GM18909 (cell line): ENCODE data around the gene SEC31A.
"Not testable (repeated sequence)": the region's sequence is repeated elsewhere in the genome, so short reads cannot be mapped to it uniquely, and the experiment has no call there.

ENCODE experiments used
- ATAC-seq: cut with Tn5 transposase; IDR thresholded peaks from one replicate; pipeline ENCODE4 v1.9.1; 2021; ENCODE audit warnings: mild to moderate bottlenecking; ENCODE audit not compliant: unreplicated experiment, poor library complexity

SEC31A gene

GRCh38 chr4:82893942-82894341 lies 3.0 kb upstream of the SEC31A start:
- no peak for ATAC-seq

DNA sequence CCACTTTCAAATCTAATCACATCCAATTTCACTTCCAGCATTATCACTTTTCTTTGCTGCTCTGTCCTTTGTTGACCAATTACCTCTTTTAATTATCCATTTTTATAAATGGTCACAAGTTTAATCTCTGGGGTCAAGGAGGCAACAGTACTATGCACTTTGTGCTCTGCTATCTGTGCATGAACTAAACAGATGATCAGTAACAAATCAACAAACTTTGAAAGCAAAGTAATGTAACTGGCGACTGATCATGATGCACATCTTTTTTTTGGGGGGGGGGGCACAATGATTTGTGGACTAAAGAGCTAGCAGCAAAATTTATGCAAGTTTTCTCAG lies 1.5 kb upstream of the SEC31A start:
- no peak for ATAC-seq

DNA sequence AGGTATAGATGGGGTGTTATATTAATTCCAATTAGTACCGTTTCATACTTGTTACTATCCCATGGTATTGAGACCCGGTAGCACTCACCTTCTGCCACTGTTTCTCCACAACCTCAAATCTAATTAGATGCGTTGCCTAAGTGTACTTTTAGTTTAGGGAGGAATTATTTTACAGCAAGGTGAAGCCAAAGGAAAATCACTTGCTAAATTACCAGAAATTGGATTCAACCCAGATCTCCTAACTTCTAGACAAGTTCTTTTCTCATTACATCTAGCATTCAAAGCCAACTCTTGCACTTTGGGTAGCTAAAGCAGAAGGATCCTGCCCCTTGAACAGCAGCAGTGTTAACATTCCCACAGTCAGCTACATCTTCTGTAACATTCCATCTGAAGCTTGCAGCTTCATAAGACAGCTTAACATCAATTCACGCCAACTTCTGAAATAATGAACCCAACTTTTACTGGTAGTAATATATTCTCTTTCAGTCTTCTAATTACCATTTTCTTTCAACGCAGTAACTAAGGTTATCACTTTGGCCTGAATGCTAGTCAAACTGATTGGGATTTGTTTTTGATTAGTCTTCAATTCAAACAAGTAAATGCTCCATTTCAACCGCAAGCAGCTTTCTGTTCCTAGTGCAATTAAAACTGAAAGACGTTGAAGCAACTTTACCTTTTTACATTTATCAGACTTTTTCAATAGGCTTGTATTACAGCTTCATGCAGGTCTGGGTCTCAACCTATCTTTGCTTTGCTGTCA lies 934 bp upstream of the SEC31A start:
- no peak for ATAC-seq

DNA sequence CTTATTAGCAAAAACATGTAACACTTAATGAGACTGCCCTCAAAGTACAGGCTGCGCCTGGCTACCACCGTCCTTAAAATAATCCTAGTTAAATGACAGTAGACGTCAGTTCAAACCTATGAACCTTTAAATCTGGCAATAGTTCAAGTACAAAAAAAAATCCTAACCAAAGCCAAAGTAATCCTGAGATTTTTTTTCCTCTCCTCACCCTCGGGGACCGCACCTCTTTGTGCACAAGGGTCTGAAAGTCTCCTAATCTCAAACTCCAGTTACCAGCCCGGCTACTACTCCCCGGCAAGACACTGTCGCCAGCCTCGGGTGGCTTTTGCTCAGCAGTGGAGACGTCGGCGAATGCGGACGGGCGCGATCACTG lies 439 bp downstream of the SEC31A start:
- ATAC-seq, result no peak

GRCh38 chr4:82889287-82889686 lies 1.7 kb downstream of the SEC31A start:
- ATAC-seq, result no peak

GRCh38 chr4:82886147-82886942 lies 4.6 kb downstream of the SEC31A start:
- ATAC-seq, result no peak

DNA sequence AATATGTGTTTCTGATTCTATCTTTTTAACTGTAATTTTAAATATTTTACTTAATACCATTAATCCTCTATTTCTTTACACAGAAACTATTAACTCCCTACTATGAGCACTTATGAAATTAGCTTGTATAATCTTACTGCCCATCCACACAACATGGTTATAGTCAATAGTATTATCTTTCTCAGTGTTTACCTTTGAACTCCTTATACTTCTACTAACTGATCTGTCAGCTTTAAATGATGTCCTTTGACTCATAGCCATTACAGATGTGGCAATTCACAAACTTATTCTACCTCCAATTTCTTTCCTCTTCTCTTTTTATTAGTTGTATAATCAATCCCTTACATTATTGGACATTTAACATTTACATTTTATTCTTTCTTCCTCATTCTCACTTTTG lies 5.5 kb downstream of the SEC31A start:
- ATAC-seq, result no peak

- ATAC-seq, result no peak
Measured at GRCh38 chr4:82868572-82868971, 22.4 kb downstream of the SEC31A start.

DNA sequence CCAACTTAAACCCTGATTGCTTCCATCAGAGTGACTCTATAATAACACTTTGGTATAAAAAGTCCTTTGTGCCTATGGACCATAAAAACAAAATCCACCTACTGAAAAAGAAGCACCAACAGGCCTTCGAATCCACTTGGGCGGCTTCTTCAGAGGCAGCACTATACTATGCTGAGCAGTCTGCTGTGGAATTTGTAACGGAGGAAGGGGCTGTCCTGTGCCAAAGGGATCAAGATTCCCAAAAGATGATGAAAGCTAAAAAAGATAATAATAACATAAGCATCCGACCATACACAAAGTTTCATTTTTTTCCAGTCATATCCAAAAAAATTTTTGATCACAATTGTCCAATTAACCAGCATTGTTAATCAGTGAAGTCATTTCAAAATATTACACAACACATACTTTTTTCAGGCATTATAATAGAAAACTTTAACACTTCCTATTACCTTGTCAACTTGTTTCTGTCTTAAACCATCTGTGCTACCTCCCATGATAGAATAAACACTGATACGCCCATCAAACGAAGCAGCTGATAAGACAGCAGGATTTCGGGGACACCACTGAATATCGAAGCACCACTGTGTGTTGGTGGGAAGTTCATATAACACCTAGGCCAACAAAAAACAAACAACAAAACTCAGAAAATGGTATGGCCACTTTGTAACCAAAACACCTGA lies 24.1 kb downstream of the SEC31A start:
- ATAC-seq, result no peak

DNA sequence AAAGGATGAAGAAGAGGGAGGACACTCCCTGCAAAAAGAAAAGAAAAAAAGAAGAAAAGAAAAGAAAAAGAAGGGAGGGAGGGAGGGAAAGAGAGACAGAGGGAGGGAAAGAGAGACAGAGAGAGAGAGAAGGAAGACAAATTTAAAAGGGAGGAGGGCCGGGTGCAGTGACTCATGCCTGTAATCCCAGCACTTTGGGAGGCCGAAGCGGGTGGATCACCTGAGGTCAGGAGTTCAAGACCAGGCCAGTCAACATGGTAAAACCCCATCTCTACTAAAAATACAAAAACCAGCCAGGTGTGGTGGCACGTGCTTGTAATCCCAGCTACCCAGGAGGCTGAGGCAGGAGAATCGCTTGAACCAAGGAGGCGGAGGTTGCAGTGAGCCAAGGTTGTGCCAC lies 24.9 kb downstream of the SEC31A start:
- not testable (repeated sequence) for ATAC-seq

GRCh38 chr4:82865592-82865991 lies 25.4 kb downstream of the SEC31A start:
- ATAC-seq, result no peak

DNA sequence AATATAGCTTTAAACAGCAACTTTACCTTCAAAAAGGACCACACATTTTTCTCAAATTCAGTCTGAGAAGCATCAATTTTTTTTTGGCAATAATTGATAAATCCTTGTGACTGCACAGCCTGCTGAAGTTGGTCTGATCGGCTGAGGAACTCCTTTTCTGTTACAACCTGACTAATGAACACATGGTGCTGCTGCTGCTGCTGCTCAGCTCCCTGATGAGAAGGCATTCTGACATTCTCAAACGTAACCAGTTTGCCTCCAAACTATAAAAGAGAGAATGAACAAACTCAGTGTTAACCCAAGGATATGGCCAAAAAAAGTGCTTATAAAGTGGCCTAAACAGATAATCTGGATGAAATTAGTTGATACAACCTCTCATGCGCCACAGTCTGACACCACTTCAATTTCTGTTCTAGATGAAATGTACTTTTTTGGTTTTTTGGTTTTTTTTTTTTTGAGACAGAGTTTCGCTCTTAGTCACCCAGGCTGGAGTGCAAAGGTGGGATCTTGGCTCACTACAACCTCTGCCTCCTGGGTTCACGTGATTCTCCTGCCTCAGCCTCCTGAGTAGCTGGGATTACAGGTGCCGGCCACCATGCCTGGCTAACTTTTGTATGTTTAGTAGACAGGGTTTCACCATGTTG lies 26.5 kb downstream of the SEC31A start:
- ATAC-seq, result no peak

DNA sequence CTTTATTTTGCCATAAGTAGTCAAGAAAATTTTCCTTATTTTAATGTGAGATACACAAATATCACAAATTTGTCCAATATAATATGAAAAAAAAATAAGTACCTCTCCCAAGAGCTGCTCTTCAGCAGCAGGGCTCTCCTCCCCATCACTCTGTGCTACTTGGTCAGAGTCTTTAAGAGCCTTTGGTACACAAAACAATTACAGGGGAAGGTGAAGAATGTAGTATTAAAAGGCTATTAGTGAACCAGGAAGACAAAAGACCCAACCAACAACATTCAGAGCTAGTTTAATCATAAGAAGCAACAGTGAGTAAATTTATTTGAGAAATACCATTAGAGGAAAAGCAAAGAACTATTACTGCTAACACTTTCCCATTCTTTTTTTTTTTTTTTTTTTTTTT lies 29.4 kb downstream of the SEC31A start:
- no peak for ATAC-seq

- ATAC-seq, result not testable (repeated sequence)
Measured at GRCh38 chr4:82860487-82860886, 30.5 kb downstream of the SEC31A start.

GRCh38 chr4:82852751-82853285 lies 38.1 kb downstream of the SEC31A start:
- ATAC-seq, result no peak

DNA sequence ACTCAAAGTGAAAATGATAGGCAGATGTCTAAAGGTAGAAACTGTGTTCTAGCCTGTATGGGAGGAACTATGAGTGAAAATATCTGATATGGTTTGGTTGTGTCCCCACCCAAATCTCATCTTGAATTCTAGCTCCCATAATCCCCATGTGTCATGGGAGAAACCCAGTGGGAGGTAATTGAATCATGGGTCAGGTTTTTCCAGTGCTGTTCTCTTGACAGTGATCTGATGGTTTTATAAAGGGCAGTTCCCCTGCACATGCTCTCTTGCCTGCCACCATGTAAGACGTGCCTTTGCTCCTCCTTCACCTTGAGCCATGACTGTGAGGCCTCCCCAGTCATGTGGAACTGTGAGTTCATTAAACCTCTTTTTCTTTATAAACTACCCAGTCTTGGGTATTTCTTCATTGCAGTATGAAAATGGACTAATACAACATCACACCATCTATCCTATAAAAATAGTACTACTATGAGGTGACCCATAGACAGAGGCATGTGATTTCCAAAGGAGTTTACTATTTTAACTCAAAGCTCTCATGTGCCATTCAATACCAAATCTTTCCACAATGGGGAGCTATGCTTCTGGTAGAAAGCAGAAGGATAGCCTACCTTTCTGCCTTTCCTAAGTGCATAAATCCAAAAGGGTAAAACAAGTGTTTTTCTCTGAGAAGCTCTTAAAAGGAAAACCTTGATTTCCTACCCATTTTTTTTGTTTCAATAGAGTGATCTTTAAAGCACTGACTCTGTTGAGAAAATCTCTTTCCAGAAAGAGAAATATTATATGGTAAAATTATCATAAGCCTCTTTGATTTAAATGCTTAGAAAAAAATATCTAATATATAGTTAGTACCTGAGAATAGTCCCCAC lies 38.8 kb downstream of the SEC31A start:
- ATAC-seq, result no peak

- no peak for ATAC-seq
Measured at GRCh38 chr4:82851318-82851717, 39.6 kb downstream of the SEC31A start.

GRCh38 chr4:82850684-82851083 lies 40.3 kb downstream of the SEC31A start:
- no peak for ATAC-seq

- no peak for ATAC-seq
Measured at GRCh38 chr4:82848706-82849105, 42.2 kb downstream of the SEC31A start.

DNA sequence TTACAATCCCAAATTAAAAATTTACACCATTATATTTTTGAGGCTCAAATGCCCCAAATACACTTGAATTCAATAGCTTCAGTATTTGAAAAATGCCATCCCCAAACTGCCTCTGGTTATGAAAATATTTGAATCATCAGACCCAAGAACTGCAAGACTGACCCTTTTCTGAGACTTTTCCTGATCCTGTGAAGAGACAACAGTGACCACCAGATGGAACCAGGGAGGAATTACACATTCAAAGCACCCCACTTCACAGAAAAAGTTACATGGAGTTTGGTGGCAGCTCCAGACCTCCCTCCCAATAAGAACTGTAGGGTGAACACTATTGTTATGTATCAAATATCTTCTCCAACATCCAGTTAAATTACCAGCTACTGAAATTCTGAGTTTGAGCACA lies 48.4 kb downstream of the SEC31A start:
- ATAC-seq, result no peak
